ENCODE results near the gene CDC42EP5.

DNA sequence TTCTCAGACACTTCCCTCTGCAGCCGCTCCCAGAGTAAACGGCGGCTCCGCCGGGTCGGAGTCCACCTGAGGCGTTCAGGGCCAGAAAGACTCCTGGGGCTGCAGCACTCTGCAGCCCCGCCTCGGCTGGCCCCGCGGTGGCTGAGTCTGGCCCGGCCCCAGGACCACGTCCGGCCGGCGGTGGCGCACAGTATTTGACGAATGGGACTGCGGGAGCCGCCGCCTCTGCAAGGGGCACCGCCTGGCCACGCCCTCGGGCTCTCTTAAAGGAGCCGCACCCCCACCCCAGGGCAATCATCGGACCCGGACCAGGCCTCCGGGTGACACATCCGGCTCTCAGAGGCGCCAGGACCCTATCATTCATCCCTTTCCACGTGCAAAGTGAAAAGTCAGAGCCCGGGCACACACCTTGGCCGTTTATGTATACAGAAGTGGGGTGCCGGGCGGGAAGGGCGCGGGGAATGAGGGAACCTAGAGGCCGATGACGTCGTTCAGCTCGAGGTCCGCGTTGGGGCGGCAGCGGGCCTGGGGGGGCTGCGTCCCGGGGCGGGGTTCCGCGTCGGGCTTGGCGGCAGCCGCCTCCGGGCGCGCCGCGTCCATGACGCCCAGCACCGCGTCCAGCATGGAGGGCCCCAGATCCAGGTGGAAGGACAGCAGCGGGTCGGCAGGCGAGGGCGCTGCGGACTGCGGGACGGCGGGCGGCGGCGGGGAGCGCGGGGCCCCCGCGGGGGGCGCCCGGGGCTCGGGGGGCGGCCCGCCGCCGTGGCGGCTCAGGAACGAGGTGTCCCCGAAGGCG, 8.3 kb downstream of the CDC42EP5 start:
- TF ChIP-seq, protein P1, sequence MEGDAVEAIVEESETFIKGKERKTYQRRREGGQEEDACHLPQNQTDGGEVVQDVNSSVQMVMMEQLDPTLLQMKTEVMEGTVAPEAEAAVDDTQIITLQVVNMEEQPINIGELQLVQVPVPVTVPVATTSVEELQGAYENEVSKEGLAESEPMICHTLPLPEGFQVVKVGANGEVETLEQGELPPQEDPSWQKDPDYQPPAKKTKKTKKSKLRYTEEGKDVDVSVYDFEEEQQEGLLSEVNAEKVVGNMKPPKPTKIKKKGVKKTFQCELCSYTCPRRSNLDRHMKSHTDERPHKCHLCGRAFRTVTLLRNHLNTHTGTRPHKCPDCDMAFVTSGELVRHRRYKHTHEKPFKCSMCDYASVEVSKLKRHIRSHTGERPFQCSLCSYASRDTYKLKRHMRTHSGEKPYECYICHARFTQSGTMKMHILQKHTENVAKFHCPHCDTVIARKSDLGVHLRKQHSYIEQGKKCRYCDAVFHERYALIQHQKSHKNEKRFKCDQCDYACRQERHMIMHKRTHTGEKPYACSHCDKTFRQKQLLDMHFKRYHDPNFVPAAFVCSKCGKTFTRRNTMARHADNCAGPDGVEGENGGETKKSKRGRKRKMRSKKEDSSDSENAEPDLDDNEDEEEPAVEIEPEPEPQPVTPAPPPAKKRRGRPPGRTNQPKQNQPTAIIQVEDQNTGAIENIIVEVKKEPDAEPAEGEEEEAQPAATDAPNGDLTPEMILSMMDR (IDR thresholded peaks at IDR 0.05) = peak in 1 of 3 experiments; percentile 8
- TF ChIP-seq POLR2AphosphoS5 (IDR thresholded peaks at IDR 0.05; ENCODE audit: insufficient read depth in 1 of 2, low read depth in 1 of 2) (peak; percentile 62 to 84), POLR2A (IDR thresholded peaks at IDR 0.05) (no peak)

Measured in vagina (tissue), 2 donors.